Ishikawa (cell line): ENCODE data around the gene ADAMTSL1.

Experiments
- NFIC ChIP-seq: IDR thresholded peaks from 2 replicates; pipeline ENCODE4 v1.6.1; 2012
- REST ChIP-seq: IDR thresholded peaks from 2 replicates; pipeline ENCODE4 v1.6.1; 2012; ENCODE audit warnings: low read depth, mild to moderate bottlenecking

- no peak for TF ChIP-seq NFIC
- no peak for TF ChIP-seq REST
These were observed 346.7 kb downstream of the ADAMTSL1 start for GRCh38 chr9:18820566-18821095.
